ENCODE results near the gene RAB31. TPM values are rescaled to one million over a fixed set of nuclear protein-coding genes. Genes with fewer than 3 reads are reported as not detected.

The RAB31 gene
- total RNA-seq, 4 donors from 2014 or later, result 27.1 to 54.4 (median 44.3) TPM

DNA sequence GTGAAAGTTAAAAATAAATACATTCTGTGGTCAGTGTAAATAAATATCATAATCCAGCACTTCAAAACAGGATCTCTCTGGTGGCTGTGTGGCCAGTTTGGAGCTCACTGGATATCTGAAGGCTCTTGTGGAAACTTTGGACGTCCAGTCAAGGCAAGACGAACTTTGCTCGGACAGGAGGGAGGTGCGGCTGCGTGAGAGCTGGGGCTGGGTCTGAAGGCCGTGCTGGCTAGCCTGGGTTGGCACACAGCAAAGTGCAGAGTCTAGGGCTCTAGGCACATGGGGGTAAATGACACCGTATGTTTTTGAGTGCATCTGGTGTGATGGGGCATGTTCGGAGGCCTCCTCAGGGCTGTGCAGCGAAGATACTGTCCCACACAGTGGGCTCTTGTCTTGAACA is 98.8 kb downstream of the RAB31 start:
- Histone ChIP-seq H3K4me3 (no peak overlapping the region), H3K36me3 (no peaks in the 10 kb centered on the region), H3K9me3 (no peaks in the 10 kb centered on the region), H3K27me3 (no peaks in the 10 kb centered on the region), H3K4me1 (peaks cover 0 to 77% (median 54%) of the 10 kb centered on the region in 4 donors), H3K27ac (peak overlapping the region in 2 of 4 donors; percentile 73 to 84)
- no peak for TF ChIP-seq CTCF (IDR thresholded peaks at IDR 0.05)
- no peak for TF ChIP-seq POLR2A (IDR thresholded peaks at IDR 0.05)
- TF ChIP-seq EP300 (IDR thresholded peaks at IDR 0.05), result no peak
- 79 to 92% methylated on average over 9 of the region's 9 CpGs for WGBS, 2 donors
- DNase-seq (ENCODE audit: low spot score in 2 of 2), result no peak

DNA sequence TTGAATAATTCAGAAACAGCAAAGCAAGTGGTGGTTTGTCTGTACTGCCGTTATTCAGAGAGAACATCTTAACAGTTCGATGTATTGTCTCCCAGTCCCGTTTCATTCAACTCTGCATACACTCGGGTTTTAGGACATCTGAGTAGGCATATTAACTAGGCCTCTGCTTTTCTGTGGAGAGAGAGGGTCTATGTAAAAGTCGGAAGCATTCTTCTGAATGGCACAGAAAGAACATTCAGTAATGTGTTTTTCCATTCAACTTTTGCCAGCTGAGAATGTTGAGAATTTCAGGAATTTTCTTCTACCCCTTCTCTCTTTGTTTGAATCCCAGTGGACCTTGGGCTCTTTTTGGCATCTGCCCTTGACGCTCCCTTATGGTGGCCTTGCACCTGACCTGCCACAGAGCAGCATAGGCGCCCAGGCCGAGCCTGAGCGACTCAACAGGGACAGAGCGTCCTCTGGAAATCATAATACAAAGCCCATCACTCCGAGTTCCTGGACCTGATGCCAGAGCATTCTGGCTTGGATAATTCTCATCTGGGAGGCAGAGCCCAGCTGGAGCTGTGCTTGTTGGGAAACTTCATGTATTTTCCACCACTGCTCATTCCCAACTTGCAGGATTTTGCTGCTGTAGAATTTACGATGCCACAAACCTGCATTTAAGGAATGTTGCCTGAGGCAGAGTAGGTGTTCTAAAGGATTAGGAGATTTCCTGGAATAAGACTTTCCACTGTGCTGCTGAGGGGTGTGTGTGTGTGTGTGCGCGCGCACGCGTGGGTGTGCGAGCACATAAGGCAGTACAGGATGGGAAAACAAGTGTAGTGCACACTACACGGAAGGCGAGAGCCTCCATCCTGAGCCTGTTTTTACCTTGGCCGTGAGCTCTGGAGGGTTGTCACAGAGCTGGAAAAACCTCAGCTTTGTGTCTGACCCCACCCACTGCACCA is 100.5 kb downstream of the RAB31 start:
- no peaks in the 10 kb centered on the region for H3K9me3 ChIP-seq
- WGBS, 2 donors, result 24 to 28% methylated on average over 21 of the region's 21 CpGs
- H3K27me3 ChIP-seq, result no peaks in the 10 kb centered on the region
- H3K27ac ChIP-seq, result peak overlapping the region; percentile 29 to 84 (median 58)
- no peaks in the 10 kb centered on the region for H3K36me3 ChIP-seq
- DNase-seq (ENCODE audit: low spot score in 2 of 2), result no peak
- H3K4me1 ChIP-seq, result peaks cover 0 to 60% (median 38%) of the 10 kb centered on the region in 4 donors
- TF ChIP-seq CTCF (IDR thresholded peaks at IDR 0.05) (no peak), POLR2A (IDR thresholded peaks at IDR 0.05) (no peak), EP300 (IDR thresholded peaks at IDR 0.05) (peak in 1 of 2 donors; percentile 84)
- H3K4me3 ChIP-seq, result peak overlapping the region in 1 of 4 donors; percentile 5

GRCh38 chr18:9809697-9810096 is 101.6 kb downstream of the RAB31 start:
- H3K27ac ChIP-seq, result peak overlapping the region; percentile 14 to 84 (median 51)
- TF ChIP-seq CTCF (IDR thresholded peaks at IDR 0.05) (no peak), POLR2A (IDR thresholded peaks at IDR 0.05) (no peak), EP300 (IDR thresholded peaks at IDR 0.05) (no peak)
- H3K4me3 ChIP-seq, result no peak overlapping the region
- WGBS, 2 donors, result 23 to 42% methylated on average over 6 of the region's 6 CpGs
- no peaks in the 10 kb centered on the region for H3K9me3 ChIP-seq
- no peaks in the 10 kb centered on the region for H3K27me3 ChIP-seq
- no peaks in the 10 kb centered on the region for H3K36me3 ChIP-seq
- no peak for DNase-seq (ENCODE audit: low spot score in 2 of 2)
- peaks cover 0 to 56% (median 29%) of the 10 kb centered on the region in 4 donors for H3K4me1 ChIP-seq

DNA sequence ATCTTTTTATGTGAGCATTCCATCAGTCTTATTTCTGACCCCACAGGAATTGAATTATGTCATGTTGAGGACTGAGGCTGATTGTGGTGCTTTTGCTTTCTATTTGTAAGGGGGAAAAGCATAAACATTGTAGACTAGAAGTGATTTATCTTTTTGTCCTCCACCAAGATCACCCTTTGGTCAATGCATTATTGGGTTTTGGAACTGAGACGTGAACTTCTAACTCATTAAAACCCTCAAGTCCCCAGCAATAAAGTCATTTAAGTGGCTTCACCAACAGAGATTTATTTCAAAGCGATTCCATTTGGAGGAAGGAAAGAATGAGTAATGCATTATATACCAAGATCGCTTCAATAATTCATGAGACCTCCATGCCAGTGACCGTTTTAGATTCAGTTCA is 102.2 kb downstream of the RAB31 start:
- Histone ChIP-seq H3K4me3 (peak overlapping the region in 1 of 4 donors; percentile 3), H3K9me3 (no peaks in the 10 kb centered on the region), H3K4me1 (peaks cover 0 to 54% (median 28%) of the 10 kb centered on the region in 4 donors), H3K36me3 (no peaks in the 10 kb centered on the region), H3K27ac (peak overlapping the region; percentile 14 to 84 (median 51)), H3K27me3 (no peaks in the 10 kb centered on the region)
- DNase-seq (ENCODE audit: low spot score in 2 of 2), result no peak
- TF ChIP-seq POLR2A (IDR thresholded peaks at IDR 0.05), result no peak
- TF ChIP-seq EP300 (IDR thresholded peaks at IDR 0.05), result no peak
- TF ChIP-seq CTCF (IDR thresholded peaks at IDR 0.05), result no peak
- WGBS, 2 donors, result 55 to 66% methylated on average over 4 of the region's 4 CpGs

All from tibial nerve (tissue), 4 donors.